Heart left ventricle (tissue), 13 donors: Measurements from ENCODE around the gene SLC24A4.

Source experiments
- POLR2A ChIP-seq, 2 donors: fragments of 450-650 bp; IDR thresholded peaks; one replicate each; pipeline ENCODE4 v1.6.1; 2017; ENCODE audit warnings: antibody characterized with exemption in 2 of 2, mild to moderate bottlenecking in 2 of 2, moderate library complexity in 2 of 2
- TF ChIP-seq, protein P1 (sequence below), 12 donors: fragments of 200-600 bp; sonication (generic) in 4 of 12; IDR thresholded peaks; one replicate each; pipeline versions ENCODE4 v1.5.0 to v1.8.0; 2018 to 2022; ENCODE audit warnings: antibody characterized with exemption in 12 of 12, mild to moderate bottlenecking in 5 of 12
- donor health status: ischemic (EF 13 %, LVEDD 7.1; RV severe dilation, severe dysfunction).
- donor health status: DM: no; HTN: yes; CAD: no.
- donor health status: DM: no; HTN: no; CAD: no.
- donor health status: ischemic (EF 25% LVEDD 6.9; RV normal size, moderate dysfunction).
- donor health status: ischemic (EF 25% LVEDD 5.7; RV mildly dilated, moderate dysfunction).
- donor health status: ischemic (EF 35%, LVEDD 5.7; RV mildly dilated, moderate dysfunction).
- donor health status: nonischemic (EF 11% LVEDD 7.7; RV severe dilation, severe dysfunction).
- donor health status: DM: yes; HTN: yes; CAD: no.
- donor health status: PGD.
- donor health status: ischemic (EF 29% LVEDD 5.4; RV normal size, mild dysfunction).
- donor health status: nonischemic (EF 23%, LVEDD 6.1; RV moderate dilation, normal function).

DNA sequence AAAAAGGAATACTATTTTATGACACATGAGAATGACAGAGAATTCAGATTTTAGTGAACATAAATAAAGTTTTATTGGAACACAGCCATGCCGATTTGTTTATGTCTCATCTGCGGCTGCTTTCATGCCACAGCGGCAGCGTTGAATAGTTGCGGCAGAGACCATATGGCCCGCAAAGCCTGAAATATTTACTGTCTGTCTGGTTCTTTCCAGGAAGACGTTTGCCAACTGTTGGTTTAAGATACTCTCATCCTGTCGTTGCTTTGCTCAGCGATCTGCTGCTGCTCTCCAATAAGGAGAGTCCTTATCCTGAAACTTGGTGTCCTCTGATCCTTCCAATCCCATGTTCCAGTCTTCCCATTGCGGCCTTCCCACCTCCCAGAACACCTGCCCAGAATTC, 89.9 kb downstream of the SLC24A4 start:
- TF ChIP-seq POLR2A (IDR thresholded peaks at IDR 0.05), result no peak
- TF ChIP-seq, protein P1, sequence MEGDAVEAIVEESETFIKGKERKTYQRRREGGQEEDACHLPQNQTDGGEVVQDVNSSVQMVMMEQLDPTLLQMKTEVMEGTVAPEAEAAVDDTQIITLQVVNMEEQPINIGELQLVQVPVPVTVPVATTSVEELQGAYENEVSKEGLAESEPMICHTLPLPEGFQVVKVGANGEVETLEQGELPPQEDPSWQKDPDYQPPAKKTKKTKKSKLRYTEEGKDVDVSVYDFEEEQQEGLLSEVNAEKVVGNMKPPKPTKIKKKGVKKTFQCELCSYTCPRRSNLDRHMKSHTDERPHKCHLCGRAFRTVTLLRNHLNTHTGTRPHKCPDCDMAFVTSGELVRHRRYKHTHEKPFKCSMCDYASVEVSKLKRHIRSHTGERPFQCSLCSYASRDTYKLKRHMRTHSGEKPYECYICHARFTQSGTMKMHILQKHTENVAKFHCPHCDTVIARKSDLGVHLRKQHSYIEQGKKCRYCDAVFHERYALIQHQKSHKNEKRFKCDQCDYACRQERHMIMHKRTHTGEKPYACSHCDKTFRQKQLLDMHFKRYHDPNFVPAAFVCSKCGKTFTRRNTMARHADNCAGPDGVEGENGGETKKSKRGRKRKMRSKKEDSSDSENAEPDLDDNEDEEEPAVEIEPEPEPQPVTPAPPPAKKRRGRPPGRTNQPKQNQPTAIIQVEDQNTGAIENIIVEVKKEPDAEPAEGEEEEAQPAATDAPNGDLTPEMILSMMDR (IDR thresholded peaks at IDR 0.05), result no peak
